ENCODE data around the gene P2RX5. TPM values are rescaled to one million over a fixed set of nuclear protein-coding genes. Genes with fewer than 3 reads are reported as not detected.

P2RX5 gene
- total RNA-seq, 1 donor from 2014 or later = 0.30 TPM

DNA sequence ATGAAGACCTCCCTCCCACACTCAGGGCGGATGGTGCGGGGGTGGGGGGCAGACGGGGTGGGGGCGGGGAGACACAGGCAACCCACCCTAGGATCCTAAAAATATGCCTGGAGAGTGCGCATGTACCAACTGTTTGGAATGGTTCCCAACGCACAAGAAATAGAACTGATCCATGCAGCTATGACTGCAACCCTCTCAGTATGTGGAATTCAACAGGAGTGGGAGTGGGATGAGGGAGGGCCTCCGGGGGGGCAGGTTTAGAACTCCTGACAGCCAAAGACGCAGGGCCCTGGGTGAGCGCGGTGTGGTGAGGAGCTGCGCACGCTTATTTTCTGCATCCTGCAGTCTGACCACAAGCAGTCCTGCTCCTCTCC, 1.1 kb upstream of the P2RX5 start:
- TF ChIP-seq, protein P1, sequence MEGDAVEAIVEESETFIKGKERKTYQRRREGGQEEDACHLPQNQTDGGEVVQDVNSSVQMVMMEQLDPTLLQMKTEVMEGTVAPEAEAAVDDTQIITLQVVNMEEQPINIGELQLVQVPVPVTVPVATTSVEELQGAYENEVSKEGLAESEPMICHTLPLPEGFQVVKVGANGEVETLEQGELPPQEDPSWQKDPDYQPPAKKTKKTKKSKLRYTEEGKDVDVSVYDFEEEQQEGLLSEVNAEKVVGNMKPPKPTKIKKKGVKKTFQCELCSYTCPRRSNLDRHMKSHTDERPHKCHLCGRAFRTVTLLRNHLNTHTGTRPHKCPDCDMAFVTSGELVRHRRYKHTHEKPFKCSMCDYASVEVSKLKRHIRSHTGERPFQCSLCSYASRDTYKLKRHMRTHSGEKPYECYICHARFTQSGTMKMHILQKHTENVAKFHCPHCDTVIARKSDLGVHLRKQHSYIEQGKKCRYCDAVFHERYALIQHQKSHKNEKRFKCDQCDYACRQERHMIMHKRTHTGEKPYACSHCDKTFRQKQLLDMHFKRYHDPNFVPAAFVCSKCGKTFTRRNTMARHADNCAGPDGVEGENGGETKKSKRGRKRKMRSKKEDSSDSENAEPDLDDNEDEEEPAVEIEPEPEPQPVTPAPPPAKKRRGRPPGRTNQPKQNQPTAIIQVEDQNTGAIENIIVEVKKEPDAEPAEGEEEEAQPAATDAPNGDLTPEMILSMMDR (IDR thresholded peaks at IDR 0.05) = no peak
- H3K9me3 Mint-ChIP-seq (ENCODE audit: low read depth) = peaks cover 10% of the 10 kb centered on the region
- H3K4me3 Mint-ChIP-seq (ENCODE audit: unreplicated experiment) = no peak overlapping the region
- no peak for DNase-seq (ENCODE audit: low spot score)
- H3K27me3 Mint-ChIP-seq (ENCODE audit: low read depth) = peaks cover 8% of the 10 kb centered on the region
- peaks cover 4% of the 10 kb centered on the region for H3K4me1 Mint-ChIP-seq (ENCODE audit: low read depth)
- H3K27ac Mint-ChIP-seq (ENCODE audit: unreplicated experiment) = no peak overlapping the region
- no peaks in the 10 kb centered on the region for H3K36me3 Mint-ChIP-seq (ENCODE audit: low read depth)

DNA sequence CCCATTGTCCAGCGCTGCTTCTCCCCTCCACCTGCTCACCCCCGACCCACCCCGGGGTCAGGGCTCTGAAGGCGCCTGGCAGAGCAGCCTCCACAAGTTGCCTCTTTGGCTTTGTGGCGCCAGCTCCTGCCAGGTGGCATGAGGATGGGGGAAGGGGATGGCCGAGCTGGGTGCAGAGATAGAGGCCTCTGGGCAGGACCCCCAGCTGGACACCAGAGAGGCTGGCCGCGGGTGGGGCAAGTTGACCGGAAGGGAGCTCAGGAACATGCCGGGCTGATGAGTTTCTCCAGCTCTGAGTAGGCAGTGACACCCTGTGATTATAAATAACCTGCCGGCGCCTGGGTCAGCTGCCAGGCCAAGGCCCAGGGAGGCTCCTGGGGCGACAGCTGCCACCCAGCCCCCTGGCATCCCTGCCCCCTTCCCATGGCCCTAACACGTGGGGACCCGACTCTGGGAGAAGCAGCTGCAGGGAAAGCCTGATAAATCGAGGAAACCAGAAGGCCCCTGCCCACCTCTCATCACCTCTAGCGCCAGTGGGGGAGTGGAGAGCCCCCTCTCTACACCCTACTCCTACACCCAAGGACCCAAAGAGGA, 729 bp downstream of the P2RX5 start:
- TF ChIP-seq, protein P1 (IDR thresholded peaks at IDR 0.05) = no peak
- H3K36me3 Mint-ChIP-seq (ENCODE audit: low read depth) = no peaks in the 10 kb centered on the region
- H3K4me1 Mint-ChIP-seq (ENCODE audit: low read depth) = peaks cover 4% of the 10 kb centered on the region
- H3K9me3 Mint-ChIP-seq (ENCODE audit: low read depth) = peaks cover 10% of the 10 kb centered on the region
- no peak for DNase-seq (ENCODE audit: low spot score)
- peaks cover 8% of the 10 kb centered on the region for H3K27me3 Mint-ChIP-seq (ENCODE audit: low read depth)
- H3K27ac Mint-ChIP-seq (ENCODE audit: unreplicated experiment) = no peak overlapping the region
- peak overlapping the region; percentile 65 for H3K4me3 Mint-ChIP-seq (ENCODE audit: unreplicated experiment)

DNA sequence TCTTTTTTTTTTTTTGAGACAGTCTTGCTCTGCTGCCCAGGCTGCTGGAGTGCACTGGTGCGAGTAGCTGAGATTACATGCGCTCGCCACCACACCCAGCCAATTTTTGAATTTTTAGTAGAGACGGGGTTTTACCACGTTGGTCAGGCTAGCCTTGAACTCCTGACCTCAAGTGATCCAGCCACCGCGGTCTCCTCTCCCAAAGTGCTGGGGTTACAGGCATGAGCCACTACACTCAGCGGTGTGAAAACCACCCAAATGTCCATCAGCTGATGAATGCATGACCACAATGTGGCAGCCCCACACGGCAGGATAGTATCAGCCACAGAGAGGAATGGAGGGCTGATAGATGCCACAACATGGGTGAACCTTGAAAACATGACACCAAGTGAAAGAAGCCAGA, 2.1 kb downstream of the P2RX5 start:
- no peak for DNase-seq (ENCODE audit: low spot score)
- TF ChIP-seq, protein P1 (IDR thresholded peaks at IDR 0.05) = no peak
- Mint-ChIP-seq H3K36me3 (ENCODE audit: low read depth) (no peaks in the 10 kb centered on the region), H3K4me1 (ENCODE audit: low read depth) (peaks cover 4% of the 10 kb centered on the region), H3K4me3 (ENCODE audit: unreplicated experiment) (no peak overlapping the region), H3K9me3 (ENCODE audit: low read depth) (peaks cover 10% of the 10 kb centered on the region), H3K27ac (ENCODE audit: unreplicated experiment) (no peak overlapping the region), H3K27me3 (ENCODE audit: low read depth) (peaks cover 8% of the 10 kb centered on the region)

DNA sequence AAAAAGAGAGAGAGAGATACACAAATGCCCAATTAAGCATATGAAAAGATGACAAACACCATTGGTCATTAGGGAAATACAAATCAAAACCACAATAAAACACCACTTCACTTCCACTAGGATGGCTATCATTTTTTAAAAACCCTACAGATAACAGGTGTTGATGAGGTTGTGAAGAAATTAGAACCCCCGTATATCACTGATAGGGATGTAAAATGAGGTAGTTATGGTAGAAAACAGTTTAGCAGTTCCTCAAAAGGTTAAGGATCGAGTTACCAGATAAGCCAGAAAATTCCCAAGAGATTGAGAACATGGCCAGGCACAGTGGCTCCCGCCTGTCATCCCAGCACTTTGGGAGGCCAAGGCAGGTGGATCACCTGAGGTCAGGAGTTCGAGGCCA, 2.8 kb downstream of the P2RX5 start:
- Mint-ChIP-seq H3K36me3 (ENCODE audit: low read depth) (no peaks in the 10 kb centered on the region), H3K9me3 (ENCODE audit: low read depth) (peaks cover 6% of the 10 kb centered on the region), H3K4me1 (ENCODE audit: low read depth) (peaks cover 4% of the 10 kb centered on the region), H3K27me3 (ENCODE audit: low read depth) (peaks cover 8% of the 10 kb centered on the region), H3K4me3 (ENCODE audit: unreplicated experiment) (no peak overlapping the region), H3K27ac (ENCODE audit: unreplicated experiment) (no peak overlapping the region)
- no peak for DNase-seq (ENCODE audit: low spot score)
- TF ChIP-seq, protein P1 (IDR thresholded peaks at IDR 0.05) = no peak

DNA sequence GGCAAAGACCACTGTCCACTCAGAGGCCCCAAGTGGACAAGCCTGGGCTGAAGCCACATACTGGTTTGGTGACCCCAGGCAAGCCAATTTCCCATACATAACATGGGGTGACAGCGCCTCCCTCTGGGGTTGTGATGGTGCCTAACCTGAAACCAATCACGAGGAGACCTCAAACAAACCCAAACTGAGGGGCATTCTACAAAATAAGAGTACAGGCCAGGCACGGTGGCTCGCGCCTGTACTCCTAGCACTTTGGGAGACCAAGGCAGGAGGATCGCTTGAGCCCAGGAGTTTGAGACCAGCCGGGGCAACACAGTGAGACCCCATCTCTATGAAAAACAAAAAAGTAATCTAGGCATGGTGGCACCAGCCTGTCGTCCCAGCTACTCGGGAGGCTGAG, 3.6 kb downstream of the P2RX5 start:
- H3K27ac Mint-ChIP-seq (ENCODE audit: unreplicated experiment) = no peak overlapping the region
- H3K4me1 Mint-ChIP-seq (ENCODE audit: low read depth) = peaks cover 4% of the 10 kb centered on the region
- no peaks in the 10 kb centered on the region for H3K36me3 Mint-ChIP-seq (ENCODE audit: low read depth)
- H3K4me3 Mint-ChIP-seq (ENCODE audit: unreplicated experiment) = no peak overlapping the region
- H3K9me3 Mint-ChIP-seq (ENCODE audit: low read depth) = no peaks in the 10 kb centered on the region
- peaks cover 4% of the 10 kb centered on the region for H3K27me3 Mint-ChIP-seq (ENCODE audit: low read depth)
- no peak for DNase-seq (ENCODE audit: low spot score)
- TF ChIP-seq, protein P1 (IDR thresholded peaks at IDR 0.05) = peak; percentile 27
